HG02852 (cell line): Measurements from ENCODE around the gene OR52I1.

Source experiments
- ATAC-seq: cut with Tn5 transposase; IDR thresholded peaks from one replicate; pipeline ENCODE4 v1.9.1; 2021; ENCODE audit warnings: mild to moderate bottlenecking, moderate library complexity; ENCODE audit not compliant: unreplicated experiment

OR52I1 gene

GRCh38 chr11:4610258-4610935, 16.6 kb downstream of the OR52I1 start:
- no peak for ATAC-seq

GRCh38 chr11:4611986-4612385, 18.1 kb downstream of the OR52I1 start:
- no peak for ATAC-seq

- no peak for ATAC-seq
These were observed 22.1 kb downstream of the OR52I1 start for GRCh38 chr11:4615856-4616444.

GRCh38 chr11:4619514-4619913, 25.7 kb downstream of the OR52I1 start:
- no peak for ATAC-seq

GRCh38 chr11:4626207-4627099, 32.6 kb downstream of the OR52I1 start:
- ATAC-seq: peak; percentile 75

GRCh38 chr11:4636136-4636535, 42.3 kb downstream of the OR52I1 start:
- no peak for ATAC-seq

- ATAC-seq: peak; percentile 98
These were observed 43.3 kb downstream of the OR52I1 start, which contains the start of gene OR51D1 for GRCh38 chr11:4636962-4637661. TSS of gene OR51D1 (plus strand) at chr11:4637477. CDS start at chr11:4639791, 2,314 bp downstream.

GRCh38 chr11:4637662-4638047, 43.8 kb downstream of the OR52I1 start:
- no peak for ATAC-seq

- ATAC-seq: no peak
These were observed 46.1 kb downstream of the OR52I1 start for GRCh38 chr11:4639931-4640330.

GRCh38 chr11:4641501-4641900, 47.7 kb downstream of the OR52I1 start:
- no peak for ATAC-seq

- ATAC-seq: no peak
These were observed 48.2 kb downstream of the OR52I1 start for GRCh38 chr11:4642043-4642442.

GRCh38 chr11:4643076-4643475, 49.2 kb downstream of the OR52I1 start:
- no peak for ATAC-seq

GRCh38 chr11:4643682-4644081, 49.8 kb downstream of the OR52I1 start, which contains the start of gene OR51E1:
TSS of gene OR51E1 (plus strand) at chr11:4643982. CDS start at chr11:4652527, 8,545 bp downstream.
- ATAC-seq: no peak

- no peak for ATAC-seq
These were observed 50.4 kb downstream of the OR52I1 start for GRCh38 chr11:4644233-4644632.
